ENCODE results near the gene ASPSCR1. TPM values are rescaled to one million over a fixed set of nuclear protein-coding genes. Genes with fewer than 3 reads are reported as not detected.

ASPSCR1 gene
- total and polyA plus RNA-seq, 2 of the 8 experiments (the other 6 are each of a cell fraction or from before 2014, with no cell fraction given), result 33.3 to 43.7 TPM

DNA sequence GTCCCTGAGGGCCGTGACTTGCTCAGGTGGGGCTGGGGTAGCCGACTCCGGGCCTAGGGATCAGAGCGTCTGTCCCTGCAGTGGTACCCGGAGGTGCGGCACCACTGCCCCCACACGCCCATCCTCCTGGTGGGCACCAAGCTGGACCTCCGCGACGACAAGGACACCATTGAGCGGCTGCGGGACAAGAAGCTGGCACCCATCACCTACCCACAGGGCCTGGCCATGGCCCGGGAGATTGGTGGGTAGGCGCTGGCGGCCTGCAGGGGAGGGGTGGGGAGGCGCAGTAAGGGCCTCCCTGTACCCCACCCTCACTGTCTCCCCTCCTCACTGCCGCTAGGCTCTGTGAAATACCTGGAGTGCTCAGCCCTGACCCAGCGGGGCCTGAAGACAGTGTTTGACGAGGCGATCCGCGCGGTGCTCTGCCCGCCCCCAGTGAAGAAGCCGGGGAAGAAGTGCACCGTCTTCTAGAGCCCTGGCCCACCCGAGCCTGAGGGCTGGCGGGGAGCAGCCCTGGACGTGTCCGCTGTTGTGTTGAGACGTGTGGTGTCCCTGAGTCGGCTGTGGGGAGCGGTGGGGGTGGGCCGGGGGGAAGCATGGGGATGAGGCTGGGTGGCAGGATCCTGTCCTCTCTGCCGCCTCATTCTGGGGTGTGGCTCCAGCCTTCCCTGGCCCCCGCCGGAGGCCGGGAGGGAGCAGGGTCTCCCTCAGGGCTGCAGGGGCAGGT is 56.1 kb downstream of the ASPSCR1 start (continued):
- TF ChIP-seq, protein P1, sequence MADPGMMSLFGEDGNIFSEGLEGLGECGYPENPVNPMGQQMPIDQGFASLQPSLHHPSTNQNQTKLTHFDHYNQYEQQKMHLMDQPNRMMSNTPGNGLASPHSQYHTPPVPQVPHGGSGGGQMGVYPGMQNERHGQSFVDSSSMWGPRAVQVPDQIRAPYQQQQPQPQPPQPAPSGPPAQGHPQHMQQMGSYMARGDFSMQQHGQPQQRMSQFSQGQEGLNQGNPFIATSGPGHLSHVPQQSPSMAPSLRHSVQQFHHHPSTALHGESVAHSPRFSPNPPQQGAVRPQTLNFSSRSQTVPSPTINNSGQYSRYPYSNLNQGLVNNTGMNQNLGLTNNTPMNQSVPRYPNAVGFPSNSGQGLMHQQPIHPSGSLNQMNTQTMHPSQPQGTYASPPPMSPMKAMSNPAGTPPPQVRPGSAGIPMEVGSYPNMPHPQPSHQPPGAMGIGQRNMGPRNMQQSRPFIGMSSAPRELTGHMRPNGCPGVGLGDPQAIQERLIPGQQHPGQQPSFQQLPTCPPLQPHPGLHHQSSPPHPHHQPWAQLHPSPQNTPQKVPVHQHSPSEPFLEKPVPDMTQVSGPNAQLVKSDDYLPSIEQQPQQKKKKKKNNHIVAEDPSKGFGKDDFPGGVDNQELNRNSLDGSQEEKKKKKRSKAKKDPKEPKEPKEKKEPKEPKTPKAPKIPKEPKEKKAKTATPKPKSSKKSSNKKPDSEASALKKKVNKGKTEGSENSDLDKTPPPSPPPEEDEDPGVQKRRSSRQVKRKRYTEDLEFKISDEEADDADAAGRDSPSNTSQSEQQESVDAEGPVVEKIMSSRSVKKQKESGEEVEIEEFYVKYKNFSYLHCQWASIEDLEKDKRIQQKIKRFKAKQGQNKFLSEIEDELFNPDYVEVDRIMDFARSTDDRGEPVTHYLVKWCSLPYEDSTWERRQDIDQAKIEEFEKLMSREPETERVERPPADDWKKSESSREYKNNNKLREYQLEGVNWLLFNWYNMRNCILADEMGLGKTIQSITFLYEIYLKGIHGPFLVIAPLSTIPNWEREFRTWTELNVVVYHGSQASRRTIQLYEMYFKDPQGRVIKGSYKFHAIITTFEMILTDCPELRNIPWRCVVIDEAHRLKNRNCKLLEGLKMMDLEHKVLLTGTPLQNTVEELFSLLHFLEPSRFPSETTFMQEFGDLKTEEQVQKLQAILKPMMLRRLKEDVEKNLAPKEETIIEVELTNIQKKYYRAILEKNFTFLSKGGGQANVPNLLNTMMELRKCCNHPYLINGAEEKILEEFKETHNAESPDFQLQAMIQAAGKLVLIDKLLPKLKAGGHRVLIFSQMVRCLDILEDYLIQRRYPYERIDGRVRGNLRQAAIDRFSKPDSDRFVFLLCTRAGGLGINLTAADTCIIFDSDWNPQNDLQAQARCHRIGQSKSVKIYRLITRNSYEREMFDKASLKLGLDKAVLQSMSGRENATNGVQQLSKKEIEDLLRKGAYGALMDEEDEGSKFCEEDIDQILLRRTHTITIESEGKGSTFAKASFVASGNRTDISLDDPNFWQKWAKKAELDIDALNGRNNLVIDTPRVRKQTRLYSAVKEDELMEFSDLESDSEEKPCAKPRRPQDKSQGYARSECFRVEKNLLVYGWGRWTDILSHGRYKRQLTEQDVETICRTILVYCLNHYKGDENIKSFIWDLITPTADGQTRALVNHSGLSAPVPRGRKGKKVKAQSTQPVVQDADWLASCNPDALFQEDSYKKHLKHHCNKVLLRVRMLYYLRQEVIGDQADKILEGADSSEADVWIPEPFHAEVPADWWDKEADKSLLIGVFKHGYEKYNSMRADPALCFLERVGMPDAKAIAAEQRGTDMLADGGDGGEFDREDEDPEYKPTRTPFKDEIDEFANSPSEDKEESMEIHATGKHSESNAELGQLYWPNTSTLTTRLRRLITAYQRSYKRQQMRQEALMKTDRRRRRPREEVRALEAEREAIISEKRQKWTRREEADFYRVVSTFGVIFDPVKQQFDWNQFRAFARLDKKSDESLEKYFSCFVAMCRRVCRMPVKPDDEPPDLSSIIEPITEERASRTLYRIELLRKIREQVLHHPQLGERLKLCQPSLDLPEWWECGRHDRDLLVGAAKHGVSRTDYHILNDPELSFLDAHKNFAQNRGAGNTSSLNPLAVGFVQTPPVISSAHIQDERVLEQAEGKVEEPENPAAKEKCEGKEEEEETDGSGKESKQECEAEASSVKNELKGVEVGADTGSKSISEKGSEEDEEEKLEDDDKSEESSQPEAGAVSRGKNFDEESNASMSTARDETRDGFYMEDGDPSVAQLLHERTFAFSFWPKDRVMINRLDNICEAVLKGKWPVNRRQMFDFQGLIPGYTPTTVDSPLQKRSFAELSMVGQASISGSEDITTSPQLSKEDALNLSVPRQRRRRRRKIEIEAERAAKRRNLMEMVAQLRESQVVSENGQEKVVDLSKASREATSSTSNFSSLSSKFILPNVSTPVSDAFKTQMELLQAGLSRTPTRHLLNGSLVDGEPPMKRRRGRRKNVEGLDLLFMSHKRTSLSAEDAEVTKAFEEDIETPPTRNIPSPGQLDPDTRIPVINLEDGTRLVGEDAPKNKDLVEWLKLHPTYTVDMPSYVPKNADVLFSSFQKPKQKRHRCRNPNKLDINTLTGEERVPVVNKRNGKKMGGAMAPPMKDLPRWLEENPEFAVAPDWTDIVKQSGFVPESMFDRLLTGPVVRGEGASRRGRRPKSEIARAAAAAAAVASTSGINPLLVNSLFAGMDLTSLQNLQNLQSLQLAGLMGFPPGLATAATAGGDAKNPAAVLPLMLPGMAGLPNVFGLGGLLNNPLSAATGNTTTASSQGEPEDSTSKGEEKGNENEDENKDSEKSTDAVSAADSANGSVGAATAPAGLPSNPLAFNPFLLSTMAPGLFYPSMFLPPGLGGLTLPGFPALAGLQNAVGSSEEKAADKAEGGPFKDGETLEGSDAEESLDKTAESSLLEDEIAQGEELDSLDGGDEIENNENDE (IDR thresholded peaks at IDR 0.05; ENCODE audit: insufficient replicate concordance, low read length), result no peak
- TF ChIP-seq PHF8 (conservative IDR thresholded peaks at IDR 0.05; ENCODE audit: low read depth, low read length), result no peak
- TF ChIP-seq SIX5 (IDR thresholded peaks at IDR 0.05; ENCODE audit: low read depth, low read length), result no peak
- no peak for TF ChIP-seq CEBPB (IDR thresholded peaks at IDR 0.05; ENCODE audit: low read depth, low read length)
- TF ChIP-seq, protein P2, sequence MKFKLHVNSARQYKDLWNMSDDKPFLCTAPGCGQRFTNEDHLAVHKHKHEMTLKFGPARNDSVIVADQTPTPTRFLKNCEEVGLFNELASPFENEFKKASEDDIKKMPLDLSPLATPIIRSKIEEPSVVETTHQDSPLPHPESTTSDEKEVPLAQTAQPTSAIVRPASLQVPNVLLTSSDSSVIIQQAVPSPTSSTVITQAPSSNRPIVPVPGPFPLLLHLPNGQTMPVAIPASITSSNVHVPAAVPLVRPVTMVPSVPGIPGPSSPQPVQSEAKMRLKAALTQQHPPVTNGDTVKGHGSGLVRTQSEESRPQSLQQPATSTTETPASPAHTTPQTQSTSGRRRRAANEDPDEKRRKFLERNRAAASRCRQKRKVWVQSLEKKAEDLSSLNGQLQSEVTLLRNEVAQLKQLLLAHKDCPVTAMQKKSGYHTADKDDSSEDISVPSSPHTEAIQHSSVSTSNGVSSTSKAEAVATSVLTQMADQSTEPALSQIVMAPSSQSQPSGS (IDR thresholded peaks at IDR 0.05; ENCODE audit: low read length), result no peak
- TF ChIP-seq SP1 (IDR thresholded peaks at IDR 0.05; ENCODE audit: low read depth, low read length), result no peak
- no peak for TF ChIP-seq BRCA1 (IDR thresholded peaks at IDR 0.05; ENCODE audit: low read depth, low read length)
- no peak for TF ChIP-seq RXRA (IDR thresholded peaks at IDR 0.05; ENCODE audit: insufficient read depth, low read depth, low read length)
- no peak for TF ChIP-seq NANOG (IDR thresholded peaks at IDR 0.05; ENCODE audit: insufficient read depth, low read depth, low read length, poor library complexity, severe bottlenecking)
